ENCODE data around the gene TLCD3A. TPM values are rescaled to one million over a fixed set of nuclear protein-coding genes. Genes with fewer than 3 reads are reported as not detected.
"Not testable (repeated sequence)": the region's sequence is repeated elsewhere in the genome, so short reads cannot be mapped to it uniquely, and the experiment has no call there.

The TLCD3A gene
- polyA plus RNA-seq, 1 donor: 26.5 TPM

DNA sequence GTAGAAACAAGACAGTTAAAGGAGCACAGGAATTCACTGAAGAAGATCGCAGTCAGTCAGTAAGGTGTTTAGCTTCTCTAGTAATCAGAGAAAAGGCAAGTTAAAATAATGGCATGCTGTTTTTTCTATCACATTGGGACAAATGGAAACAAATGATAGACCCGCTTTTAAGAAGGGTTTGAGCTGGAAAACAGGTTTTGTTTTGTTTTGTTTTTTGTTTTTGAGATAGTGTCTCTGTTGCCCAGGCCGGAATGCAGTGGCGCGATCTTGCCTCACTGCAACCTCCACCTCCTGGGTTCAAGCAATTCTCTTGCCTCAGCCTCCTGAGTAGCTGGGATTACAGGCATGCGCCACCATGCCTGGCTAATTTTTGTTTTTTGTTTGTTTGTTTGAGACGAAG lies 53.5 kb downstream of the TLCD3A start:
- peaks cover 32% of the 10 kb centered on the region for H3K36me3 ChIP-seq (ENCODE audit: control insufficient read depth, insufficient read depth, low read length)
- not testable (repeated sequence) for H3K27me3 ChIP-seq (ENCODE audit: control insufficient read depth, insufficient read depth, low read length); H3K27ac ChIP-seq (ENCODE audit: low read length); H3K4me3 ChIP-seq (ENCODE audit: low read length); H3K4me1 ChIP-seq (ENCODE audit: control insufficient read depth, insufficient read depth, low read length); H3K9me3 ChIP-seq (ENCODE audit: control insufficient read depth, low read depth, low read length); DNase-seq
- WGBS (ENCODE audit: insufficient coverage, low lambda C conversion rate): 100% methylated on average over 3 of the region's 7 CpGs

DNA sequence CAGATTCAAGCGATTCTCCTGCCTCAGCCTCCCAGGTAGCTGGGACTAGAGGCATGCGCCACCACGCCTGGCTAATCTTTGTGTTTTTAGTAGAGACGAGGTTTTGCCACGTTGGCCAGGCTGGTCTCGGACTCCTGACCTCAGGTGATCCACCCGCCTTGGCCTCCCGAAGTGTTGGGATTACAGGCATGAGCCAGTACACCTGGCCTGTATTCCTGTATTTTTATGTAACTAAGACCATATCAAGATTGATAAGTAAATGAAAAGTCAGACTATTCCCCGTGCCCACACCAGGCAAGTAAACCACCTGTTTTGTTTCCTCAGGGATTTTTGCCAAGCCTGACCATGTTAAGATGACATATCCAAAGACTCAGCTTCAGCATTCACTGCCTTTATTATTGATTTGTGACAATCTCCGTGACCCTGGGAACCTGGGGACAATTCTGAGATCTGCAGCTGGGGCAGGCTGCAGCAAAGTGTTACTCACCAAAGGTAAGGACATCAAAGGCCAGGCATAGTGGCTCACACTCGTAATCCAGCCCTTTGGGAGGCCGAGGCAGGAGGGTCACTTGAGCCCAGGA lies 55.3 kb downstream of the TLCD3A start:
- H3K4me3 ChIP-seq (ENCODE audit: low read length): no peak overlapping the region
- DNase-seq: no peak
- H3K27ac ChIP-seq (ENCODE audit: low read length): no peak overlapping the region
- peaks cover 7% of the 10 kb centered on the region for H3K4me1 ChIP-seq (ENCODE audit: control insufficient read depth, insufficient read depth, low read length)
- H3K36me3 ChIP-seq (ENCODE audit: control insufficient read depth, insufficient read depth, low read length): peaks cover 50% of the 10 kb centered on the region
- no peaks in the 10 kb centered on the region for H3K27me3 ChIP-seq (ENCODE audit: control insufficient read depth, insufficient read depth, low read length)
- WGBS (ENCODE audit: insufficient coverage, low lambda C conversion rate): no CpG with 5 or more reads among the region's 12 CpGs
- H3K9me3 ChIP-seq (ENCODE audit: control insufficient read depth, low read depth, low read length): no peaks in the 10 kb centered on the region

DNA sequence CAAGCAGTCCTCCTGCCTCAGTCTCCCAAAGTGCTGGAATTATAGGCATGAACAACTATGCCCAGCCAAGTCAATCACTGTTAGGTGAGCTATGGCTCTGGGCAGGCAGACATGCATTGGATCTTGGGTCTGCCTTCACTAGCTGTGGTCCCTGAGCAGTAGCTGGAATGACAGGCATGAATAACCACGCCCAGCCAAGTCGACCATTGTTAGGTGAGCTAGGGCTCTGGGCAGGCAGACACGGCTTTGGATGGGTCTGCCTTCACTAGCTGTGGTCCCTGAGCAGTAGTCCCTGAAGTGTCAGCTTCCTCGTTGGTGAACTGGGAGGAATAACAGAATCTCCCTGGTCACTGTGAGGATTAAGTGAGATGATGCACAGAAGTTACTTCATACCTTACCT lies 56.2 kb downstream of the TLCD3A start:
- no CpG with 5 or more reads among the region's 4 CpGs for WGBS (ENCODE audit: insufficient coverage, low lambda C conversion rate)
- no peak for DNase-seq
- H3K36me3 ChIP-seq (ENCODE audit: control insufficient read depth, insufficient read depth, low read length): peaks cover 51% of the 10 kb centered on the region

GRCh38 chr17:789160-789840 lies 56.9 kb downstream of the TLCD3A start:
- DNase-seq: no peak
- H3K9me3 ChIP-seq (ENCODE audit: control insufficient read depth, low read depth, low read length): no peaks in the 10 kb centered on the region
- H3K27ac ChIP-seq (ENCODE audit: low read length): no peak overlapping the region
- WGBS (ENCODE audit: insufficient coverage, low lambda C conversion rate): 100% methylated on average over 4 of the region's 14 CpGs
- no peaks in the 10 kb centered on the region for H3K27me3 ChIP-seq (ENCODE audit: control insufficient read depth, insufficient read depth, low read length)
- no peaks in the 10 kb centered on the region for H3K4me1 ChIP-seq (ENCODE audit: control insufficient read depth, insufficient read depth, low read length)
- no peak overlapping the region for H3K4me3 ChIP-seq (ENCODE audit: low read length)
- H3K36me3 ChIP-seq (ENCODE audit: control insufficient read depth, insufficient read depth, low read length): peaks cover 51% of the 10 kb centered on the region

More for the DNA sequence above, 56.2 kb downstream of the TLCD3A start:
- no peak overlapping the region for H3K4me3 ChIP-seq (ENCODE audit: low read length)
- H3K27ac ChIP-seq (ENCODE audit: low read length): no peak overlapping the region
- no peaks in the 10 kb centered on the region for H3K27me3 ChIP-seq (ENCODE audit: control insufficient read depth, insufficient read depth, low read length)
- no peaks in the 10 kb centered on the region for H3K9me3 ChIP-seq (ENCODE audit: control insufficient read depth, low read depth, low read length)
- H3K4me1 ChIP-seq (ENCODE audit: control insufficient read depth, insufficient read depth, low read length): no peaks in the 10 kb centered on the region

DNA sequence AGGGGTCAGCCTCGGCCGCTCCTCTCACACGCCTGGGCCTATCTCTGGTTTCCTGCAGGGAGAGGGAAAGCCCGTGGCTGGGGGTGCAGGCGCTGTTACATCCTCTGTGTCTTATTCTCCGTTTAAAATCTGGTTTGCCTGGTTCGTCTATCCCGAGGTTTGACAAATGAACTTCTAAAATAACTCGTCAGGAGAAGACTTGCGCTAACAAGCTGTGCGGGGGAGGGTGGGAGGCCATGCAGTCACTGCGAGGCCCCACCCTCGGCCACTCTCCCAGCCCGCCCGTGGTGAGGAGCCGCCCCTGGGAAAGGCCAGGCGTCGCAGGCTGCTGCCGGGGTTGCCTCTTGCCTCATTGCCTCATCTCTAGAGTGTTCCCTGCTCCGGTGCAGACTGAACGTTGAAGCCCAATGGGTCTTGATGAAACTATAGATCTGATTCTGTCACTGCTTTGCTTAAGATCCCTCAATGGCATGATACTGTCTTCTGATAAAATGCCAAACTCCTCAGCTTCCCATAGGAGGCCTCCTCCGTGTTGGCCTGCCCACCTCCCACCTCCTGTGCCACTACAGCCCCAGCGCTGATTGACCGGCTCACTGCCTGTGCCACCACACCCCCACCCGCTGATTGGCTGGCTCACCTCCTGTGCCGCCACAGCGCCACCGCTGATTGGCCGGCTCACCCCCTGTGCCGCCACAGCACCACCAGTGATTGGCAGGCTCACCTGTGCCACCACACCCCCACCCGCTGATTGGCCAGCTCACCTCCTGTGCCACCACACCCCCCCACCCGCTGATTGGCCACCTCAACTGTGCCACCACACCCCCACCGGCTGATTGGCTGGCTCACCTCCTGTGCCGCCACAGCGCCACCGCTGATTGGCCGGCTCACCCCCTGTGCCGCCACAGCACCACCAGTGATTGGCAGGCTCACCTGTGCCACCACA lies 57.8 kb downstream of the TLCD3A start:
- not testable (repeated sequence) for H3K27me3 ChIP-seq (ENCODE audit: control insufficient read depth, insufficient read depth, low read length); H3K27ac ChIP-seq (ENCODE audit: low read length); H3K9me3 ChIP-seq (ENCODE audit: control insufficient read depth, low read depth, low read length); H3K4me3 ChIP-seq (ENCODE audit: low read length); DNase-seq; H3K4me1 ChIP-seq (ENCODE audit: control insufficient read depth, insufficient read depth, low read length)
- H3K36me3 ChIP-seq (ENCODE audit: control insufficient read depth, insufficient read depth, low read length): peaks cover 45% of the 10 kb centered on the region
- no CpG with 5 or more reads among the region's 38 CpGs for WGBS (ENCODE audit: insufficient coverage, low lambda C conversion rate)

DNA sequence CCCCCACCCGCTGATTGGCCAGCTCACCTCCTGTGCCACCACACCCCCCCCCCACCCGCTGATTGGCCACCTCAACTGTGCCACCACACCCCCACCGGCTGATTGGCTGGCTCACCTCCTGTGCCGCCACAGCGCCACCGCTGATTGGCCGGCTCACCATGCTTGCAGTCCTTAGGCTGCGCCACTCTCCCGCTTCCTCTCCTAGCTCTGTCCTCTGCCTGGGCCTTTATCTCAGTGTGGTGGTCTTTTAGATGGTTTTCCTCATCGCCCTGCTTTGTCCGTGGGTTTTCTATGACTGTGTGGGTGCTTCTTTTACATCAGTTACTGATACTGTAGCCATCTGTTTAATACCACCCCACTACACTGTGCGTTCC lies 58.5 kb downstream of the TLCD3A start:
- H3K27me3 ChIP-seq (ENCODE audit: control insufficient read depth, insufficient read depth, low read length); DNase-seq; H3K9me3 ChIP-seq (ENCODE audit: control insufficient read depth, low read depth, low read length); H3K4me1 ChIP-seq (ENCODE audit: control insufficient read depth, insufficient read depth, low read length); H3K4me3 ChIP-seq (ENCODE audit: low read length); H3K27ac ChIP-seq (ENCODE audit: low read length): not testable (repeated sequence)
- peaks cover 45% of the 10 kb centered on the region for H3K36me3 ChIP-seq (ENCODE audit: control insufficient read depth, insufficient read depth, low read length)
- no CpG with 5 or more reads among the region's 12 CpGs for WGBS (ENCODE audit: insufficient coverage, low lambda C conversion rate)

GRCh38 chr17:791829-792228 lies 59.4 kb downstream of the TLCD3A start:
- Histone ChIP-seq H3K27ac (ENCODE audit: low read length) (no peak overlapping the region), H3K4me1 (ENCODE audit: control insufficient read depth, insufficient read depth, low read length) (no peaks in the 10 kb centered on the region)

GRCh38 chr17:792277-792676 lies 59.9 kb downstream of the TLCD3A start:
- Histone ChIP-seq H3K27me3 (ENCODE audit: control insufficient read depth, insufficient read depth, low read length) (no peaks in the 10 kb centered on the region), H3K36me3 (ENCODE audit: control insufficient read depth, insufficient read depth, low read length) (peaks cover 47% of the 10 kb centered on the region), H3K9me3 (ENCODE audit: control insufficient read depth, low read depth, low read length) (no peaks in the 10 kb centered on the region), H3K4me1 (ENCODE audit: control insufficient read depth, insufficient read depth, low read length) (no peaks in the 10 kb centered on the region), H3K4me3 (ENCODE audit: low read length) (no peak overlapping the region), H3K27ac (ENCODE audit: low read length) (no peak overlapping the region)
- WGBS (ENCODE audit: insufficient coverage, low lambda C conversion rate): no CpG with 5 or more reads among the region's 9 CpGs
- DNase-seq: no peak

More at GRCh38 chr17:791829-792228, 59.4 kb downstream of the TLCD3A start:
- Histone ChIP-seq H3K27me3 (ENCODE audit: control insufficient read depth, insufficient read depth, low read length) (no peaks in the 10 kb centered on the region), H3K9me3 (ENCODE audit: control insufficient read depth, low read depth, low read length) (no peaks in the 10 kb centered on the region), H3K36me3 (ENCODE audit: control insufficient read depth, insufficient read depth, low read length) (peaks cover 47% of the 10 kb centered on the region), H3K4me3 (ENCODE audit: low read length) (no peak overlapping the region)
- no CpG with 5 or more reads among the region's 19 CpGs for WGBS (ENCODE audit: insufficient coverage, low lambda C conversion rate)
- no peak for DNase-seq
